Measurements from ENCODE around the gene RPS8.
A peak's percentile ranks its signal among the peaks of the same experiment; 100 is the strongest.
"Not testable (repeated sequence)": the region's sequence is repeated elsewhere in the genome, so short reads cannot be mapped to it uniquely, and the experiment has no call there.

RPS8 gene

DNA sequence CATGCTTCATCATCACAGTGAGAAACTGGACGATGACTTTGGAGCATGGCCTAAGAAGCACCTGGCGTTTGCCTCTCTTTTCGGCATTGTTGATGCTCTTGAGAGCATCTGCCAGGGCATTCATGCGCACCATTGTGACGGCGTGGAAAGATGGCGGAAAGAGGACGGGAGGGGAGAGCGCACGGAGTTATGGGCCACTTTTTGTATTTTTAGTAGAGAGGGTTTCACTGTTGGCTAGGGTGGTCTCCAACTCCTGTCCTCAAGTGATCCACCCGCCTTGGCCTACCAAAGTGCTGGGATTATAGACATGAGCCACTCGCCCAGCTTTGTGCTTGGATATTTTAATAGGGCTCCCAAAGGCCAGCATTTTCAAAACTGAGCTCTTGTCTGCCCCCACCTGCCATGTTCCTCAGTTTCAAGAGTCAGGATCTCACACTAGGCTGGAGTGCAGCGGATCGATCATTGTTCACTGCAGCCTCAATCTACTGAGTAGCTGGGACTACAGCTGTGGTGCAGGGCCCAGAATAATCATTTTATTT lies 5.3 kb downstream of the RPS8 start:
- peak; percentile 67 for DNase-seq (ENCODE audit: low spot score)

DNA sequence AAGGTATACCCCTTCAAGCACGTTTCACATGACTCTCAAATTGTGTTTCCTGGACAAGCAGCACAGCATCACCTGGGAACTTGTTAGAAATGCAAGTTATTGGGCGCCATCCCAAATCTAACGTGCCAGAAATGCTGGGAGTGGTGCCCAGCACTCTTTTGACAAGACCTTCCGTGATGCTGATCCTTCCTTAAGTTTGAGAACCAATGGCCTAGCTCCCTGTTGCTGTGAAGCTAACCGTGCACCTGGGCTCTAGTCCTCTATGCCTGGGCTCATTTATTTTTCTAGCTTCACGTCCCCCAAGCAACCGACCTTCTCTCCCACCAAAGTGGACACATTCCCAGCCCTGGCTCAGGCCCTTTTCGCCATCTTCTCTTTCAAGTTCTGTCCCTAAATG lies 8.4 kb downstream of the RPS8 start:
- peak; percentile 66 for DNase-seq (ENCODE audit: low spot score)

DNA sequence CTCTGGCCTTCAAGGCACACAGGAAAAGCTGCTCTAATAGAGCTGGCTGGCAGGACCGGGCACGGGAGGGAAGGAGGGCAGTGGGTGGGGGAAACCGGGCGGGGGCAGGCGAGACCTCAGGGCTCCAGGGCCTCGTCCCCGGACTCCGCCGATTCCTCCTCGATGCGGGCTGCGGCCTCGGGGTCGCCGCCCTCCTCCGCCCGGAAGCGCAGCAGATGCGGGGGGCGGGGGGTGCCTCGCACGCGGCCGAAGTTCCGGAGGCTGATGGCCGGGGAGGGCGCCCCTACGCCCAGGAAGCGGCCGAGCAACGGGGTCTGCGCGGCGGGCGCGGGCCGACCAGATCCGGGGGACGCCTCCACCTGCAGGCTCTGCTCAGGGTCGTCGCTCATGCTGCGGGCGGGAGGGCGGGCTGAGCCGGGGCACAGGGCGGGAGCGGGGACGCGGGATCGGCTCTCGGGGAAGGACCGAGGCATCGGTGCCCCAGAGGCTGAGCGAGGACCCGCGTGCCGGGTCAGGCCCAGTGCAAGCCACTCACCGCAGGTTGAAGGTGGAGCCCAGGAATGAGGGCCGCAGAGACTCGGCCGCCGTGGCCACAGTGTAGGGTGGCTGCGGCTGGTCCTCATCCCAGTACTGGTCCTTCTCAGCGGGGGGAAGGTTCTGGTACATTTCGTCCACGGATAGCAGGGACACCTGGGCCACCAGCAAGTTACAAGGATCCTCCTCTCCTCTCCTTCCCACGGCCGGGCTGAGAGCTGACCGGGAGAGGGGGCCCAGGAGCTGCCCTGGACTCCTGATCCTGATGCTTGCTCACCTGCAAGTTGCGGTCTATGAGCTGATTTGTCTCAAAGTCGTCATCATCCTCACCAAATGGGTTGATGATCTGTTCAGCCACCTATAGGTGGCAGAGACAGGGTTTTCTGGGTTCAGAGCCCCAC lies 9.0 kb downstream of the RPS8 start:
- peak; percentile 80 for DNase-seq (ENCODE audit: low spot score)

DNA sequence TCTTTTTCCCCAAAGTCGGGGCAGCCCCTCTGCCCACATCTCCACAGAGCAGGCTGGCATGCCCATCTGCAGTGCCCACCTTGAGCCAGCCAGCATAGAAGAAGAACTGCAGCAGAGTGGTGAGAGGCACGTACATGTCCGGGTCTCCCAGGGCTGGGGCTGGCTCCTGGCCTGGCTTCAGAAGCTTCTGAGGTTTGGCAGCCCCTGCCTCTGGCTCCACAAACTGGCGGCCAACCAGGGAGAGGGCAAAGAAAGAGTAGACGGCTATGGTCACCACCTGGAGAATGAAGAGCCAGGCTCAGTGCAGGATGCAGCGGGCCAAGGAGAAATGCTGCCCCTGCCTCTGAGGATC lies 9.7 kb downstream of the RPS8 start:
- no peak for DNase-seq (ENCODE audit: low spot score)

DNA sequence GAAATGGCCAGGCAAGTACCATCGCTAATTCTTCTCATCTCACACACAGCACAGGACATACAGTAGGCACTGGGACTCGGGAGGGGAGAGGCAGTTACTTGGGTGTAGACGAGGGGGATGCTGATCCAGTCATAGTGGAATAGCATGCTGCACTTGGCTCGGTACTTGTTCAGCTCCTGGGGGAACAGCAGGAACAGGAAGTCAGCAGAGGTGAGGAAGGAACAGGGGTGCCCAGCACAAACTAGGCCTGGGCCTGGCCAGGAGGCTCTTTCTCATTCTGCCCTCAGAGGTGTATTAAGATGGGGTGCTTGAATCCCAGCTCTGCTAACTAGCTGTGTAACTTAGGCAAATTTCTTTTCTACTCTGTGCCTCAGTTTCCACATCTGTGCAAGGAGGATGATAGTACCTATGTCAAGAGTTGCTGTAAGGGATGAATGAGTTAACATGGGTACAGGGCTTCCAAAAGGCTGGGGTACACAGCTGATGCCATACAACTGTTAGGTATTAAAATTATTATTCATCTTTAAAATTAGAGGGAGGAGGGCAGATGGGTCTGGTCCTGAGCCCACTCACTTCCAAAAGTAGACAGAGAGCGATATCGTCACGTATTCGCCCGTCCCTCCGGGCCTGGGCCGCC lies 10.3 kb downstream of the RPS8 start:
- DNase-seq (ENCODE audit: low spot score), result no peak

DNA sequence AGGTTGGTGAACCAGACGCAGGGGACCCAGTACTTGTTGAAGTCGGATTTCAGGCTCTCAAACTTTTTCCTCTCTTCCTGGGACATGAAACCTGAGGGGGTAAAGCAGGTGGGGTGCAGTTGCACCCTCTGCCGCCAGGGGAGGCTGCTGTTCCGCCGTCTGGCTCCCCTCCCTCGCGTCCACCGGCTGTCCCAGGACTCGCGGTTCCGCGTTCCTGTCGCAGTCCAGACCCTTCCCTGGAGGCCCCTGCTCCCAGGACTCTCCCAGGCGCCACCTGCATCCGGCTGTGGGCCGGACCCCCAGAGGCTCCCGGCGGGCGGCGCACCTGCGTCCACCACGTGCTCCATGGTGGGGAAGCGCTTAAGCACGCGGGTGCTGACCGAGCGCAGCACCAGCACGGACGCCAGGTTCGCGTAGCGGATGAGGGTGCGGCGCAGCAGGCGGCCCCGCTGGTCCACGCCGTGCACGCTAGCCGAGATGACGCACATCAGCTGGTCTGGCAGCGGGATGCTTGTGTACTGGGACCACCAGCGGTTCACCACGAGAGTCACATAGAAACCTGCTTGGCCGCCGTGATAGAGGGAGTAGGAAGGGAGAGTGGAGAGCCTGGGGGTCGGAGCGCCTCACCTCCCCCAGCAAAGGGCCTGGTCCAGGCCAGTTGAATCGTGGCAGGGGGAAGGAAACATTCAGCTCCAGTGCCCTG lies 10.9 kb downstream of the RPS8 start:
- DNase-seq (ENCODE audit: low spot score), result peak; percentile 62

DNA sequence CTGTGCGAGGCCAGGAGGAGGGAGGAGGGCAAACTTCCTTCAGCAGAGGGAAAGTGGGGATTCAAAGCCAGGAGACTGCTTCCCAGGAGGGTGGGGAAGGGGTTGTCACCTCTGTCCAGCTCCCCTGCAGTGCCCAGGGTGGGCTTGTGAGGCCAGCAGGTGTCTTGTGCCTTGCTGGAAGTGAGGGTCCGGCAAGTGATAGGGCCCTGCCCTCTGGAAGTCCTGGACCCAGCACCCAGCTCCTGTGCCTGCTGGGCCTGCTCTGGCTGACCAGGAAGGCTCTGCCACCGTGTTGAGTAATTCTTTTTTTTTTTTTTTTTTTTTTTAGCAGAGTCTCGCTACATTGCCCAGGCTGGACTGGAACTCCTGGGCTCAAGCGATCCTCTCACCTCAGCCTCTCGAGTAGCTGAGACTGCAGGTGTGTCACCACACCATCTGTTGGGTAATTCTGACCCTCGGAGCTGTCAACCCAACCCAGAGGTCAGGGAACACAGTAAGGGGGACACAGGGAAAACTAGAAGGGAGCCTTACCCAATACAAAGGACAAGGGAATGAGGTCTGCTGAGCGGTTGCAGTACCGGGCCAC lies 11.6 kb downstream of the RPS8 start:
- no peak for DNase-seq (ENCODE audit: low spot score)

DNA sequence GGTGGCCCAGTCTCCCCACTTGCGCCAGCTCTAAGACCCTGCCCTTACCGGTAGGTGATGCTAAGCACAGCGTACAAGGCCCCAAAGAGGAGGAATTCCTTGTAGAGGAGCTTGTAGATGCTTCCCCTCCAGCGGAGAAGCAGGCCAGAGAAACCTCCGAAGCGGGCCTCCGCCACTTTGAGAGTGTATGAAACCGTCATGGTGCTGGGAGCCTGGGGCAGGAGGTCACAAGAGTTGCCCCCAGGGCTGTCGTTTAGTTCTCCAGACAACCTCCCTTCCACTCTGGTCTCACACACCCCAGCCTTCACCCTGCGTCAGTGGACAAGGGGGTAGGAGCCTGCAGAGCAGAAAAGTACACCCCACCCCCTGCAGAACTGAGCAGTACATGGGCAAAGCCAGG lies 12.2 kb downstream of the RPS8 start:
- DNase-seq (ENCODE audit: low spot score), result no peak

DNA sequence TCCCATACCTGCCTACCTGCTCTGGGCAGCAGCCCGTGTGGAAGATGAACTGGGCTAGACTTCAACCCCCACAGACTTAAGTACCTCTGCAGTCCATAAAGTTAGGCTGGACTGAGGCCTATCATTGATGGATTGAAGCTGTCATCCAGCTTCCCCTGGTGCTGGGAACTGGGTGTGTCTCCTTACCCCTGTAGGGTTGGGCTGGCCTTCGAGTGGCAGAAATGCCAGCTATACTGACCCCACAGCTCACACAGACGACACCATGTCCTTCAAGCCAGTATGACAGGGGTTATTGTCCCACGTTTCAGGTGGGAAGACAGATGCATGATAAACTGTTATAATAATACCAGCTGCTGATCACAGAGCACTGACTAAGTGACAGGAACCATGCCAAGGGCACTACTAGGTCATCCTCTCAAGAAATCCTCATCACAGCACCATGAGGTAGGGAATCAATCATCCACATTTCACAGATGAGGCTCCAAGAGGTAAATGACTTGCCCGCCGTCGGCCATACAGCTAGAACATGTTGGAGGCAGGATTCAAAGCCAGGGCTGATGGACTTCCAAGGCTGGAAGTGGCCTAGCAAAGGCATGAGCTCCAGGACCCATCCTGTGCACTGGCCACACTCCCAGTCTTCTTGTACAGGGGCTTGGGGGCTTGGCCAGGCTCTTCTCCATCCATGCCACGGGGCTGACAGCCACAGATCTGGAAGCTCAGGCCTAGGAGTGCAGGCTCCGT lies 12.9 kb downstream of the RPS8 start, which contains the start of gene BEST4:
BEST4 (minus strand) TSS at position 51 of the 741 bp plus-strand sequence. CDS start 465 bp downstream, outside the sequence.
- no peak for DNase-seq (ENCODE audit: low spot score)

DNA sequence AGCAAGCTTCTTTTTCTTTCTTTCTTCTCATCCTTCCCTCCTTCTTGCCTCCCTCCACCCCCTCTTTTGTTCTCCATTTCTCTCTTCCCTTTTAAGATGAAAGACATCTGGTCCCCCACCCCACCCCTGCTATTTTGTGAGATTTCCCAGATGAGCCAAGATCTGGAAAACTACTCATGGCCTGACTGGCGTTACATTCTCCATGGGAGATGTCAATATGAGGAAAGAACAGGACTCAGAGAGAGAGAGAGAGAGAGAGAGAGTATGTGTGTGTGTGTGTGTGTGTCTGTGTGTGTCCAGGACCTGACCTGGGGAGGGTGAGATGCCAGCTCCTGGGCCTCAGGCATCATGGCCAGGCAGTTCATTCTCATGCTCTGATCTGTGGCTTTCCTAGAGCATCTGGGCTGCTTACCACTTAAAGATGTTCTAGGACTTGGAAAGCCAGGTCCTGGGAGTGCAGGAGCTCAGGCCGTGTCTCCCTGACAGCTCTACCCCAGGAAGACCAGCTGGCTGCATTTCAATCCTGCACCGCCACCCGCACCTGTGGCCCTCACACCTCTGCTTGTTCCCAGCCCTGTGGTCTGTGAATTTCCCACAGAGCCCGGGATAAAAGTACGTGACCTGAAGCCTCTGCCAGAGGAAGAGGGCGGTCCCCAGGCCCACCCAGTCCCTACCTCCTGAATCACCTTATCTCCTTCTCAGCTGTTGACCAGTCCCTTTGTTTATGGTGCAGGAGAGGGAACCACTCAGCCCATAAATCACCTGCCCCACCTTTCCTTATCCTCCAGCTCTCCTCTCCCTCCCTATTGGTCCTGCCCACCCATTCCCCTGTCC lies 15.8 kb downstream of the RPS8 start:
- no peak for DNase-seq (ENCODE audit: low spot score)

DNA sequence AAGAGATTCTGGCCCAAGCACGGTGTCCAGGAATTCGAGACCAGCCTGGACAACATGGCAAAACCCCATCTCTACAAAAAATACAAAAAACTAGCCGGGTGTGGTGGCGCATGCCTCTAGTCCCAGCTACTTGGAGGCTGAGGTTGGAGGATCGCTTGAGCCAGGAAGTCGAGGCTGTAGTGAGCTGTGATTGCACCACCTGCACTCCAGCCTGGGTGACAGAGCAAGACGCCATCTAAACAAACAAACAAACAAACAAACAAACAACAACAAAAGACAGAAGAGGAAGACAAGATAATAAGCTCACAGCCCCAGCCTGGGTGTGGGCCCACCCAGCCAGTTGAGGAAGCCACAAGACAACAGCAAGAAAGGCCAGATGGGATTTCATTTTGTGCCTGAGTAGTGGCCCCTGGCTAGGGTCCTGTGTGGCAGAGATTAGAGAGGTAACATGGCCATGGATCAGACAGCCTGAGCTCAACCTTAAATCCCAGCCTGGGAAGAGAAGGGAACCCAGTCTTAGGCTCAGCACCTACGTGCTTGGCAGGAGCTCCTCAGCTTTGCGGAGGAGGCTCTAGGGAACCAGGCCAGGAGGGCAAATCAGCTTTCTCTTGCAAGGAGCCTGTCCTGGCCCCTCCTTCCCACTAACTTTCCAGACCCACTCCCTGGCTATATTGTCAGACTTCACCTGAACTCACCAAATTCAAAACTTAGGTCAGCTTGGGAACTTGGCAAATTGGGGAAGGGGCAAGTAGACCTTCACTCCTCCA lies 17.6 kb downstream of the RPS8 start:
- no peak for DNase-seq (ENCODE audit: low spot score)

DNA sequence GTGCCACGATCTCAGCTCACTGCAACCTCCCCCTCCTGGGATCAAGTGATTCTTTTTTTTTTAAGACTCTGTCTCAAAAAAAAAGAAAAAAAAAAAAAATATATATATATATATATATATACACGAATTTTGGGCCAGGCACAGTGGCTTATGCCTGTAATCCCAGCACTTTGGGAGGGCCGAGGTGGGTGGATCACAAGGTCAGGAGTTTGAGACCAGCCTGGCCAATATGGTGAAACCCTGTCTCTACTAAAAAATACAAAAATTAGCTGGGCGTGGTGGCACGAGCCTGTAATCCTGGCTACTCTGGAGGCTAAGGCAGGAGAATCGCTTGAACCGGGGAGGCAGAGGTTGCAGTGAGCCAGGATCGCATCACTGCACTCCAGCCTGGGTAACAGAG lies 22.5 kb downstream of the RPS8 start:
- DNase-seq (ENCODE audit: low spot score), result not testable (repeated sequence)

DNA sequence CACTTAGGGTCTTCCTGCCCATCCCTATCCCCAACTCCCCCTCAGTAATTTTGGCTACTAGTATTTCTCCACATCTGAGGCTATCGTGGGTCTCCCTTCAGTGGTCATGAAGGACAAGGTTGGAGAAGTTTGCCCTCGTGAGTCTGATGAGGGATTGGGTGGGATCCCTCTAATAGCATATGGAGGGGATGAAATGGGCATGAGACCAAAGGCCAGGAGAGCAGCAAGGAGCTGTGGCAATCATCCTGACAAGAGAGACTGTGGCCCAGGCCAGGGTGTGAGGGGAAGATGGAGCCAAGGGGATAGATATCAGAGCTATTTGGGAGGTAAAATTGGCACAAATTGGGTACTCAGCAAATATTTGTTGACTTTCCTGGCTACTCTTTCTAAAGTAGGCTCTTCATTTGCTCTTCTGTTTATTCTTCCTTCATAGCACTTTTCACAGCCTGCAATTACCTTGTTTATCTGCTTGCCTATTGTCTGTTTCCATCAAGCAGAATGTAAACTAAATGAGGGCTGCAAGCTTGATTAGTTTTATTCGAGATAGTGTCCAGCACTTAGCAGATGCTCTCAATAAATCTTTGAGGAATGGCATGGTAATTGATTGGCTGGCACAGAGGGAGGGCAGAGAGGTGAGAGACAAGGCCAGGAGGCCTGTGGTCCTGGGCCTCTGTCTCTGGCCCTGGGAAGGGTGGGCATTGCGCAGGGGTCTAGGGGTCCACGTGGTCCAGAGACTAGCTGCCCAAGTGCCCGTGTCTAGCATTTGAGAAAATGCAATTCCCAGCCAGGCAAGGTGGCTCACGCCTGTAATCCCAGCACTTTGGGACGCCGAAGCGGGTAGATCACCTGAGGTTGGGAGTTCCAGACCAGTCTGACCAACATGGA lies 23.4 kb downstream of the RPS8 start:
- no peak for DNase-seq (ENCODE audit: low spot score)

DNA sequence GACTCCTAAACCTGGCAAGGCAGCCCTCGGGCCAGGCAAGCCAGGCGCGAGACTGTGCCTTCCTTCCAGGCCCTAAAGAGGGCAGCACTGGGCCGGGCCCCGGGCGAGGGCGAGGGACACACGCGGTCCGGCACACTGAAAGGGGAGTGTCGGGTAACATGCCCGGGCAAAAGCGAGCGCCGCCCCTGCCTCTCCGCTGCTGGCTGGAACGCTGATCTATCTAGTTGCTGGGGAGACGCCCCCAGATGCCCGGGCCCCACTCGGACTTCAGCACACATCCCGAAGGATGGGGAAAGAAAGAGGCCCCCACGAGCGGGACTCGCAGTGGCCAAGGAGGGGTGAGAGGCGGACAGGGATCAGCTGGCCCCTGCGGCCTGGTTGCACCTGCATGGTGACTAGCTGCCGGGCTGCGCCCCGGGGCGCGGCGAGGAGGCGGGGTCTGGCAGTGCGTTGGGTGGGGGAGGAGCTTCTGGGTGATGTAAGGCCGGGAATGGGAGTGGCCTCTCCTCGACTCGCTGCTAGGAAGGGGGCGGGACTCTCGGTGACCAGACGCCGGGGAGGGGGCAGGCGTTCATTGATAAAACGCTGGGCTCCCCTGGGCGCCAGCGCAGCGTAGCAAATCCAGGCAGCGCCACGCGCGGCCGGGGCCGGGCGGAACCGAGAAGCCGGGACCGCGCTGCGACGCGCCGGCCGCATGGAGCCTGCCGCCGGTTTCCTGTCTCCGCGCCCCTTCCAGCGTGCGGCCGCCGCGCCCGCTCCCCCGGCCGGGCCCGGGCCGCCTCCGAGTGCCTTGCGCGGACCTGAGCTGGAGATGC lies 24.6 kb downstream of the RPS8 start, which contains the start of gene PLK3:
PLK3 (plus strand) TSS at position 608 of the 815 bp plus-strand sequence; CDS start at position 695, 87 bp downstream.
- DNase-seq (ENCODE audit: low spot score), result peak; percentile 98

DNA sequence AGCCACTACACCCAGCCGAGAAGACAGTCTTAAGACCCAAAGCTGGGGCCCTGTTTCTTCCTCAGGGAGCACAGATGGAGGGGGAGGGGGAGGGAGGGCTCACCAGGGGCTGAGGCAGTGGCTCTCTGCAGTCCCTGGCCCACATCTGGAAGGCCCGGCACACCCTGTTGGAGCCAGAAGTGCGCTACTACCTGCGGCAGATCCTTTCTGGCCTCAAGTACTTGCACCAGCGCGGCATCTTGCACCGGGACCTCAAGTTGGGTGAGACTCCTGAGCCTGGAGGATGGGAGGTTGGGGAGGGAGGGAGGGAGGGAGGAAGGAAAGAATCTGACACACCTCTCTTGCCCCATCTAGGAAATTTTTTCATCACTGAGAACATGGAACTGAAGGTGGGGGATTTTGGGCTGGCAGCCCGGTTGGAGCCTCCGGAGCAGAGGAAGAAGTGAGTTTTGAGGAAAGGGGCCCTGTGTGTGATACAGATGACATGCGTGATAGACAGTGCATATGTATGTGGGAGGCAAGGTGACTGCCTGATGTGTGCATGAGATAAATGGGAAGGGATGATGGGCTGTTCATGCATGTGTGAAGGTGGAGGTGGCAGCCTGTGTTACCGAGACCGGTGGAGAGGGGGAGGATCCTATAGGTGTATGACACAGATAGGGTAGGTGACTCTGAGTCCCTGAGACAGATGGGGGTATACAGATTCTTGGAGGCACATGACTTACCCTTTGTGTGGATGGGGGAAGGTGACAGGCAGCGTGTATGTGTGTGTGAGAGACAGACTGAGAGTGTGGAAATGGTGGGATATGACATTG lies 26.4 kb downstream of the RPS8 start:
- DNase-seq (ENCODE audit: low spot score), result no peak

DNA sequence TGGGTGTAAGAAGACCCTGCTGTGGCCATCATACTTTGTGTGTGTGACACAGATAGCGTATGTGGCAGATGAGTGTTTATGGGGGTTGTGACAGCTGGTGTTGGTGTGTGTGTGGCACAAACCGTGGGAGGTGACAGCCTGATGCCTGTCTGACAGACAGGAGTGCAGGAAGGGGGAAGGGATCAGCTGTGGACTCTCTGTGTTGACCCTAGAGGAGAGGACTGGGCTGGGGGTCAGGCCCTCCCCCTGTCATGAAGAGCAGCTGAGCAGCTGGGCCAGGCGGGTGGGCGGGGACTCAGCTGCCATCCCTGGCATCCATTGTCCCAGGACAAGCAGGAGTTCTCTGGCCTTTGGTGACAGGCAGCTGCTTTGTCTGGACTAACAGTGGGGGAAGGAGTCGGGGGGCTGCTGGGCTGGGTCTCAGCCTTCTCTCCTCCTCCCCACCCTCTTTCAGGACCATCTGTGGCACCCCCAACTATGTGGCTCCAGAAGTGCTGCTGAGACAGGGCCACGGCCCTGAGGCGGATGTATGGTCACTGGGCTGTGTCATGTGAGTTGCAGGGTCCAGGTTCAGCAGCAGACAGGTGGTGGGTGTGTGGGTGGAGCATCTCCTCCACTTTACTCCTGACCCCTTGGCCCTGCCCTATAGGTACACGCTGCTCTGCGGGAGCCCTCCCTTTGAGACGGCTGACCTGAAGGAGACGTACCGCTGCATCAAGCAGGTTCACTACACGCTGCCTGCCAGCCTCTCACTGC lies 27.1 kb downstream of the RPS8 start:
- no peak for DNase-seq (ENCODE audit: low spot score)

All from cerebellar cortex (tissue), 1 donor.